Retinal pigment epithelial cell (primary cell): ENCODE results near the gene MGAT3.
A peak's percentile ranks its signal among the peaks of the same experiment; 100 is the strongest.
"Not testable (repeated sequence)": the region's sequence is repeated elsewhere in the genome, so short reads cannot be mapped to it uniquely, and the experiment has no call there.

Source experiments
- DNase-seq: peaks from one replicate; pipeline ENCODE4 v3.0.0-alpha.2; 2010; ENCODE audit warnings: low read depth
- H3K4me3 ChIP-seq: 2 replicates; pipeline ENCODE4 v1.5.1; 2011; ENCODE audit warnings: mild to moderate bottlenecking, low read length, control low read depth, moderate library complexity
- CTCF ChIP-seq: conservative IDR thresholded peaks from 2 replicates; pipeline ENCODE4 v1.5.1; 2011; ENCODE audit warnings: low read depth, low read length, control low read depth, inconsistent platforms

Gene MGAT3

GRCh38 chr22:39515266-39516050 lies 58.6 kb downstream of the MGAT3 start:
- no peak overlapping the region for H3K4me3 ChIP-seq
- no peak for DNase-seq
- TF ChIP-seq CTCF, result no peak

- no peak for DNase-seq
- no peak for TF ChIP-seq CTCF
- H3K4me3 ChIP-seq, result no peak overlapping the region
Observed at GRCh38 chr22:39517470-39517869, 60.7 kb downstream of the MGAT3 start.

- no peak for TF ChIP-seq CTCF
- no peak overlapping the region for H3K4me3 ChIP-seq
- DNase-seq, result no peak
Observed at GRCh38 chr22:39518144-39518786, 61.5 kb downstream of the MGAT3 start.

- peak overlapping the region; percentile 94 for H3K4me3 ChIP-seq
- TF ChIP-seq CTCF, result no peak
- DNase-seq, result no peak
Observed at GRCh38 chr22:39518996-39519680, 62.3 kb downstream of the MGAT3 start.

- peak; percentile 99 for DNase-seq
- peak; percentile 35 for TF ChIP-seq CTCF
- H3K4me3 ChIP-seq, result peak overlapping the region; percentile 94
Observed at GRCh38 chr22:39519681-39520225, 62.9 kb downstream of the MGAT3 start.

GRCh38 chr22:39520226-39521105 lies 63.7 kb downstream of the MGAT3 start, which contains the start of gene ATF4:
TSS of gene ATF4 (plus strand) at chr22:39520562. CDS start at chr22:39521446, 884 bp downstream.
- H3K4me3 ChIP-seq, result peak within 1 kb of the TSS; percentile 94
- DNase-seq, result peak; percentile 57
- TF ChIP-seq CTCF, result no peak

- DNase-seq, result not testable (repeated sequence)
Observed at GRCh38 chr22:39521106-39521885, 64.5 kb downstream of the MGAT3 start.

GRCh38 chr22:39522091-39522490 lies 65.3 kb downstream of the MGAT3 start:
- DNase-seq, result not testable (repeated sequence)
- H3K4me3 ChIP-seq, result peak overlapping the region; percentile 94

More at GRCh38 chr22:39521106-39521885, 64.5 kb downstream of the MGAT3 start:
- peak overlapping the region; percentile 94 for H3K4me3 ChIP-seq
